GM10248 (cell line): ENCODE measurements around the gene PLEKHA8.

Source experiments
- CTCF ChIA-PET: fragments of 300-600 bp; sonication (Branson Sonifier 250); formaldehyde crosslinking; extraction: SDS; loops from one replicate; lab custom pipeline; 2021; ENCODE audit warnings: antibody characterized with exemption; lab: Yijun Ruan, JAX
- POLR2A ChIA-PET: fragments of 350-650 bp; sonication (Branson Sonifier 250); formaldehyde crosslinking; extraction: SDS; loops from one replicate; lab custom pipeline; 2020; ENCODE audit warnings: antibody characterized with exemption; lab: Yijun Ruan, JAX
- DNase-seq: peaks from one replicate; pipeline ENCODE4 v3.0.0; 2012; ENCODE audit errors: extremely low spot score
- TF ChIP-seq, protein P1 (sequence below): IDR thresholded peaks from 2 replicates; pipeline ENCODE4 v1.5.1; 2012; ENCODE audit warnings: mild to moderate bottlenecking, low read depth; ENCODE audit errors: extremely low read depth, missing control alignments, control extremely low read depth

The PLEKHA8 gene

DNA sequence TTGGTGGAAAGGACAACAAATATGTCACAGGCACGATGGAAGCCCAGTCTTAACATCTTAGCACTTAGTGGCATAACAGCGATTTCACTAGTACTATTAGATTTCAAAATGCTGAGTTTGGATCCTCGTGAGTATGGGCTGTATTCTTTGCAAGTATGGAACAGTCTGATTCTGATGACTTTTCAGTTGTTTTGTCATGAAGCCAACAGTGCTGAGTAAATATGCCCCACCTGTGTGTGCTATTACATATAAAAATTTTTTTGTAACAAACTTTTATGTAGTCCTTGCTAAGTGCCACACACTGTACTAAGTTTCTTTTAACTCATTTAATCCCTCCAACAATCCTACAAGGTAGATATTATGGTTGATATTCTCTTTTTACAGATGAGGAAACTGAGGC, 137.4 kb downstream of the PLEKHA8 start:
- ChIA-PET POLR2A (no interaction called here), CTCF (interaction anchor here (1.3 to 2.0 kb wide), 3 partner anchors 13 to 115 kb away, joined by 3 to 7 read pairs (median 3); no protein-coding TSS in a partner anchor)
- TF ChIP-seq, protein P1, sequence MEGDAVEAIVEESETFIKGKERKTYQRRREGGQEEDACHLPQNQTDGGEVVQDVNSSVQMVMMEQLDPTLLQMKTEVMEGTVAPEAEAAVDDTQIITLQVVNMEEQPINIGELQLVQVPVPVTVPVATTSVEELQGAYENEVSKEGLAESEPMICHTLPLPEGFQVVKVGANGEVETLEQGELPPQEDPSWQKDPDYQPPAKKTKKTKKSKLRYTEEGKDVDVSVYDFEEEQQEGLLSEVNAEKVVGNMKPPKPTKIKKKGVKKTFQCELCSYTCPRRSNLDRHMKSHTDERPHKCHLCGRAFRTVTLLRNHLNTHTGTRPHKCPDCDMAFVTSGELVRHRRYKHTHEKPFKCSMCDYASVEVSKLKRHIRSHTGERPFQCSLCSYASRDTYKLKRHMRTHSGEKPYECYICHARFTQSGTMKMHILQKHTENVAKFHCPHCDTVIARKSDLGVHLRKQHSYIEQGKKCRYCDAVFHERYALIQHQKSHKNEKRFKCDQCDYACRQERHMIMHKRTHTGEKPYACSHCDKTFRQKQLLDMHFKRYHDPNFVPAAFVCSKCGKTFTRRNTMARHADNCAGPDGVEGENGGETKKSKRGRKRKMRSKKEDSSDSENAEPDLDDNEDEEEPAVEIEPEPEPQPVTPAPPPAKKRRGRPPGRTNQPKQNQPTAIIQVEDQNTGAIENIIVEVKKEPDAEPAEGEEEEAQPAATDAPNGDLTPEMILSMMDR = no peak
- DNase-seq = no peak

DNA sequence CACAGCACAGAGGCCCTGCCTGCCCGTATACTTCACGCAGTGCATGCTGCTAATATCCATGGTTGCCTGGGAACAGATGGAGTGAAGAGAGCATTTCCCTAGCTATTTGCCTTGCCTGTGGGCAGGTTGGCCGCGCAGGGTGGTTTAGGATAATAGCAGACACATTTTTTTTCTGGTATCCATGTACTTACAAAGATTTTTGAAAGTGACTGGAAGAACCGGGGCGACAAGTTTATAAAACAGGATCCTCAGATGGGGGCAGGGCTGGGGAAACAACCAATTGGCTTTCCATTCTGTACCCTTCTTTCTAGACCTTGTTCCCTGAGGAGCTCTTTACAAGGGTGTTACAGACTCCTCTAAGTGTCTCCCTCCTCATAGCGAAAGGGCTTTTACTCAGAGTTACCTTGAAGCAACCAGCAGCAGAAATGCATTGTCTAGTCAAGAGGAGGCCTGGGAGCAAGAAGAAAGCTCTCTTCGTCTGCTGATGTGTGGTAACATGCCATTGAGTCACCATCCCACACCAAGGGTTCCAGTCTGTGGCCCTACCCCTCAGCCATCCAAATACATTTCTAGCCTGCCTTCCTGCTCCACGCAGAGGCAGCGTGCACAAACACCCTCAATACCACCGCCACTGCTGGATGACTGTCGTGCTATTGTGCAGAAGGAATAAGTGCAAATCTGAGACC, 138.1 kb downstream of the PLEKHA8 start:
- DNase-seq = no peak
- POLR2A ChIA-PET = no interaction called here

DNA sequence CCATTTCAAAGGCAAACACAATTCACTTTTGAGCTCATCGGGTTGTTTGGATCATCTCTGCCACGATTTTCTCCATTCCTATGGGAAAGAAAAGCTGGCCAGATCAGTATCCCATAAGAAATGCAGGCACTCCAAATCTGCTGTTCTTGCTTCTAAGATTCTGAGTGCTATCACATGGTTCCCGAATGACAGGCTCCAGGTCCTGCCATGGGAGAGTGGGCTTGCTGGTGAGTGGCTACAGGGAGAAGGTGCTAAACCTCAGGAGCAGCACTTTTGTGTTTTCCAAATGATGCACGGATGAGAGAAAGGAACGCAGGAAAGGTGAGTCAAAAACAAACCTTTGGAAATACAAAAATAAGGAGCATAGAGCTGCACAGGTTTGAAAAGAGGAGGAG, 138.6 kb downstream of the PLEKHA8 start:
- POLR2A ChIA-PET = no interaction called here
- TF ChIP-seq, protein P1 = no peak
- CTCF ChIA-PET = interaction anchor here (0.9 to 2.0 kb wide), 5 partner anchors 9 to 246 kb away, joined by 3 to 7 read pairs (median 4); no protein-coding TSS in a partner anchor

More for the DNA sequence above, 138.1 kb downstream of the PLEKHA8 start:
- TF ChIP-seq, protein P1 = no peak
- CTCF ChIA-PET = interaction anchor here (0.9 to 2.0 kb wide), 5 partner anchors 10 to 247 kb away, joined by 3 to 7 read pairs (median 4); no protein-coding TSS in a partner anchor

DNA sequence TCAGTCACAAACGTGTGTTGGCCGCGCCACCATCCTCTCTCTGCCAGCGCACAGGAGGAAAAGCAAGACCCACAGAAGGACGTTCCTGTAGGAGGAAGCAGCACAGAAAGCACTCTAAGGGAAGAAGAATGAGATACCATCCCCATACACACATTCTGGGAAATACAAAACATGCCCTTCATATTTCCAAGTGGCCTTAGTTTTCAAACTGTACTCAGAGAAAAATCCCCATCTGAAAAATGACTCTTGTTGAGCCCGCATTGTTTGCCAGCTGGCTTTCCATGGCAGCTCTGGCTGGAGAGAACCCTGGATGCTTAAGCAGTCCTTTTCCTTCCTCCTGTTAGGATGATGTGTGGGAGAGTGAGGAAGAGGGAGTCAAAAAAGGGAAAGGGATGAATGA, 139.7 kb downstream of the PLEKHA8 start:
- ChIA-PET CTCF (interaction anchor here (1.1 to 1.4 kb wide), 2 partner anchors 108 to 396 kb away, joined by 4 read pairs; no protein-coding TSS in a partner anchor), POLR2A (no interaction called here)
- TF ChIP-seq, protein P1 = no peak
- no peak for DNase-seq

More for the DNA sequence above, 138.6 kb downstream of the PLEKHA8 start:
- no peak for DNase-seq

- ChIA-PET CTCF (interaction anchor here (1.1 to 1.4 kb wide), 3 partner anchors 10 to 395 kb away, joined by 4 read pairs; no protein-coding TSS in a partner anchor), POLR2A (no interaction called here)
- TF ChIP-seq, protein P1 = no peak
- DNase-seq = no peak
These were observed 140.8 kb downstream of the PLEKHA8 start for GRCh38 chr7:30168835-30169573.

- TF ChIP-seq, protein P1 = no peak
- ChIA-PET POLR2A (no interaction called here), CTCF (interaction anchor here (1.1 to 2.3 kb wide), 2 partner anchors 9 to 12 kb away, joined by 4 to 5 read pairs; no protein-coding TSS in a partner anchor)
- DNase-seq = no peak
These were observed 141.4 kb downstream of the PLEKHA8 start for GRCh38 chr7:30169579-30169978.
